Activated naive CD4-positive, alpha-beta T cell treated with Interleukin-2 at 50 U/mL for 16 hours (primary cell): Measurements from ENCODE around the gene ZNF862.
"Not testable (repeated sequence)": the region's sequence is repeated elsewhere in the genome, so short reads cannot be mapped to it uniquely, and the experiment has no call there.

Source experiments
- DNase-seq: peaks from one replicate; pipeline ENCODE4 v3.0.0-alpha.2; 2020

Gene ZNF862

GRCh38 chr7:149825567-149826343 lies 12.4 kb upstream of the ZNF862 start:
- no peak for DNase-seq

DNA sequence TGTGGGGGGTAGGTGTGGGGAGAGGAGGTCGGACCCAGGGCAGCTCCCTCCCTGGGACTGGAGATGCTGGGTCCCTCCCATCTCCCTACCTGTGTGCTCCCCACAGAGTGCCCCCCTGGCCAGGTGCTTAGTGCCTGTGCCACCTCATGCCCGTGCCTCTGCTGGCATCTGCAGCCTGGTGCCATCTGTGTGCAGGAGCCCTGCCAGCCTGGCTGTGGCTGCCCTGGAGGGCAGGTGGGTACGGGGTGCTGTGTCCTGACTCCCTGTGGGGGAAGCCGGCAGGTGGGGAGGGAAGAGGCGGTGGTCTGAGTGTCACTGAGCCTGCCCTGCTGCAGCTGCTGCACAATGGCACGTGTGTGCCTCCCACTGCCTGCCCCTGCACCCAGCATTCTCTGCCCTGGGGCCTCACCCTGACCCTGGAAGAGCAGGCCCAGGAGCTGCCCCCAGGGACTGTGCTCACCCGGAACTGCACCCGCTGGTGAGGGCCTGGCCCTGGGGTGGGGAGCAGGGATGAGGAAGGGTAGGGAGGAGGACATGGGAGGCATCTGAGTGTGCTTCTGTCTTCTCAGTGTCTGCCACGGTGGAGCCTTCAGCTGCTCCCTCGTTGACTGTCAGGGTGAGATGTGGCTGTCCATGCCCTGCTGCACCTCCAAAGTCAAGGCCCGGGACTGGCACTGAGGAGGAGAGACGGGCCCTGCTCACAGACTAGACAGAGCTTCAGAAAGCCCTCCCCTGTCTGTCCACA lies 11.7 kb upstream of the ZNF862 start:
- DNase-seq, result no peak

DNA sequence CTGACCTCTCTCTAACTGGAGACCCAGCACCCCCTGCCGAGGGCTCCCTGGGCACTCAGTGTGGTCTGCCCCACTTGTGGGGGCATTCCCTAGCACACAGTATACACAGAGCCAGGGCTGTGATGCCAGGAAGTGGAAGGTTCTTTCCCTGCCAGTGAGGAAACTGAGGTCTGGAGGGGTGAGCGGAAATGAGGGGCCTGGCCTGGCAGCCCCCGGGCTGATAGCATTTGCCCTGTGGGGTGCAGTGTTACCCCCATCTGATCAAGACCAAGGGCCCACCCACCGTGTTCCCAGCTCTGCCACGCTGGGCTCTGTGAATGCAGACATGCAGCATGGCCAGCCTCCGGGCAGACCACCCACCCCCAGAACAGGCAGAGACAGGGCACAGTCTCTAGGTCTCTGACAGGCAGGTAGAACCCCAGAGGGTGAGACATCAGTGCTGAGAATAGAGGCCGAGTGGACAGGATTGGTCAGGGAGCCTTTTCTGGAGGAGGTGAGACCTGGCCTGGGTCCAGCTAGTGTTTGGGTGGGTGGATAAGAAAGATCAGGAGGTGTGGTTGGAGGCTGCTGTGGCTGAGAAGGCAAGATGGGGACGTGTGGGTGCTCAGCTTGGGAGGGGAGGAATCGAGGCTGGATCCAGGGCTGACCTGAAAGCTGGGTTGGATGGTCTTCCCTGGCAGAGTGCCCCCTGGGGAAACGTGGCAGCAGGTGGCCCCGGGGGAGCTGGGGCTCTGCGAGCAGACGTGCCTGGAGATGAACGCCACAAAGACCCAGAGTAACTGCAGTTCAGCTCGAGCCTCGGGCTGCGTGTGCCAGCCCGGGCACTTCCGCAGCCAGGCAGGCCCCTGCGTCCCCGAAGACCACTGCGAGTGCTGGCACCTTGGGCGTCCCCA lies 10.8 kb upstream of the ZNF862 start:
- no peak for DNase-seq

- no peak for DNase-seq
Observed at GRCh38 chr7:149828357-149829309, 9.5 kb upstream of the ZNF862 start.

DNA sequence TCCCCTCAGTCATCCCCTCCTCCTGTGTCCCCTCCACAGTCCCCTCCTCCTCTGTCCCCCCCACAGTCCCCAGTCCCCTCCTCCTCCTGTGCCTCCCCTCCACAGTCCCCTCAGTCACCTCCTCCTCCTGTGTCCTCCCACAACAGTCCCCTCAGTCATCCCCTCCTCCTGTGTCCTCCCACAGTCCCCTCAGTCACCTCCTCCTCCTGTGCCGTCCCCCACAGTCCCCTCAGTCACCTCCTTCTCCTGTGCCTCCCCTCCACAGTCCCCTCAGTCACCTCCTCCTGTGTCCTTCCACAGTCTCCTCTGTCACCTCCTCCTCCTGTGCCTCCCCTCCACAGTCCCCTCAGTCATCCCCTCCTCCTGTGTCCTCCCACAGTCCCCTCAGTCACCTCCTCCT lies 7.6 kb upstream of the ZNF862 start:
- DNase-seq, result not testable (repeated sequence)

DNA sequence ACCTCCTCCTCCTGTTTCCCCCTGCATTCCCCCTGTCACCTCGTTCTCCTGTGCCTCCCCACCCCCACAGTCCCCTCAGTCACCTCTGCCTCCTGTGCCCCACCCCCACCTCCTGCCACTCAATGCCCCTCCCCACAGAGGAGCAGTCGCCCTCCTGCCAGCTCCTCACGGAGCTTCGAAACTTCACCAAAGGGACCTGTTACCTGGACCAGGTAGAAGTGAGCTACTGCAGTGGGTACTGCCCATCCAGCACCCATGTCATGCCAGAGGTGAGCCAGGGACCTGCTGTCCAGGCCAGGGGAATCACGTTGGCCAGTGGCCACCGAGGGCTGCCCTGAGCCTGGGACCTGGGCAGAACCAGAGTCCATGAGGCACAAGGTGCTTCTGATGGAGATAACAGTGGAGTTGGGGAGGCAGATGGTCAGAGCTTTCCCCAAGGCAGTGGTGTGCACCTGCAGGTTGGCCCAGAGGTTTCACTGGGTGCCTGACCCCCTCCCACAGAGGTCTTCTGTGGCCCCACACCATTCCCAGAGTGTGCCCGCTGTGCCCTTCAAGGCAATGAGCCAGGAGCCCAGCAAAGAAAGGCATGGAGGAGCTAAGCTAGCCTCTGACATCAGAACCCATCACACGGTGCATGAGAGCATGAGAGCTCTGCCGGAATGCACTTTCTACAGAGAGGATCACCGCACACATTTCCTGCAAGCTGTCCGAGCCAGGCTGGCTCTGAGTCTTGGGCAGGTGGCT lies 7.0 kb upstream of the ZNF862 start:
- DNase-seq, result no peak

GRCh38 chr7:149831741-149832219 lies 6.4 kb upstream of the ZNF862 start:
- no peak for DNase-seq

DNA sequence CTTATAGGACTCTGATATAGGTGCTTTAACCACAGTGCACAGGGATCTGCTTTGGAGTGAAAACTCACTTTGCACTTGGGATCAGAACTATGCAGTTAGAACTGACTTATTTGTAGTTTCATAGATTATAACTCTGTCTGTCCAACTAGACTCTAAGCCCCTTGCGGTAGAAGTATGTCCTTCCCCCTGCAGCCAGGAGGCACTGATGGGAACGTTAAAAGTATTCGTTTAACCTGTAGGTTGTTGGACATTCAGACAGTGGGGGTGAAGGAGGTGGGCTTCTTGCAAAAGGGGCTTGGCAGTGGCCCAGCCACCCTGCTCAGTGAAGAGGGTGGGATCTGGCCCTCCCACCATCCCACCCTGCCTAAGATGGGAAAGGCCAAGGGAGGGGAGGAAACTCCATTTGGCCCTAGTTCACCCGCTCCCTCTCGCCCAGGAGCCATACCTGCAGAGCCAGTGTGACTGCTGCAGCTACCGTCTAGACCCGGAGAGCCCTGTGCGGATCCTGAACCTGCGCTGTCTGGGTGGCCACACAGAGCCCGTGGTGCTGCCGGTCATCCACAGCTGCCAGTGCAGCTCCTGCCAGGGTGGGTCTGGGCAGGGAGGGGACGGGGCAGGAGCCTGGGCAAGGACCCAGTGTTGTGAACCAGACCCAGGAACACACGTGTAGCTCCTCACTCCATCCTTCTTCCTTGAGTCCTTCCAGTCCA lies 5.7 kb upstream of the ZNF862 start:
- DNase-seq, result no peak

DNA sequence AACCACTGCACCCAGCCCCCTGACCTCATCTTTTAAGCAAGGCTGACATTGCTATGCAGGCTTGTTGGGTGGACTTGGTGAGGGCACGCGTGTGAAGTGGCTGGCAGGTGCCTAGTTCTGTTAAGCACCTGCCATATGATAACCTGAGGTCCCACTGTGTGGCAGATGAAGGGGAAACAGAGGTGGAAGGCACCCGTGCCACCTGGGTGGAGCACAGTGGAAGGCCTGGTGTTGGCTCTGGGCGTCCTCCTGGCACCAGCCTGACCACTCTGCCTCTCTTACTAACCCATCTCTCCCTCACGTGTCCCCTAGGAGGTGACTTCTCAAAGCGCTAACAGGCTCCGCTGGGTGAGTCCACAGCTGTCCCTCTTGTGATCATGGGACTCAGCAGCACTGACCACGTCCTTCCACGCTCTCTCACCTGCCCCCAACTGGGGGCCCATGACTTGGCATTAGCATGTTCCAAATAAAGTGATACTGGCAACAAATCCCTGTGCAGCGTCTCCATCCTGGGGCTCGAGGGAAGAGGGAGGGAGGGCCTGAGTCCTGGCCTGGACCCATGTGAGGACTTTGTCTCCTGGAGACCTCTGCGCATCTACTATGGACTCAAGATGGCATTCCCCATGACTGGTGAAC lies 4.6 kb upstream of the ZNF862 start:
- no peak for DNase-seq

DNA sequence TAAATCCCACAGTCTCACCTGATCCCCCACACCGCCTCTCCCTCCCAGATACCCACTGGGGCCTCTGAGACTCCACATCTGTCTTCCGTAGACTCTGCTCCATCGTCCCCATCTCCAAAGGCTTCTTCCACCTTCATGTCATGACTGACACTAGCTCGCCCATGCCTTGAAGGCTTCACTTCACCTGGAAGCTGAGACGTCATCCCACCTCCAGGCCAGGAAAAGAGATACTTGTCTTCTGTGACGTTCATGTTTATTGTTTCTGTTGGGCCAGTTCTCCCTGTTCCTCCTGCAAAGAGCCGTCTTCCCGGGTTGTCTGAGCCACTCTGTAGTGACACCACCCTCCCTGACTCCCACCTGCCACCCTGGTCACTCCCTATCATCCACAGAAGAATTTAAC lies 3.6 kb upstream of the ZNF862 start:
- DNase-seq, result no peak

GRCh38 chr7:149836434-149836833 lies 1.7 kb upstream of the ZNF862 start:
- no peak for DNase-seq

DNA sequence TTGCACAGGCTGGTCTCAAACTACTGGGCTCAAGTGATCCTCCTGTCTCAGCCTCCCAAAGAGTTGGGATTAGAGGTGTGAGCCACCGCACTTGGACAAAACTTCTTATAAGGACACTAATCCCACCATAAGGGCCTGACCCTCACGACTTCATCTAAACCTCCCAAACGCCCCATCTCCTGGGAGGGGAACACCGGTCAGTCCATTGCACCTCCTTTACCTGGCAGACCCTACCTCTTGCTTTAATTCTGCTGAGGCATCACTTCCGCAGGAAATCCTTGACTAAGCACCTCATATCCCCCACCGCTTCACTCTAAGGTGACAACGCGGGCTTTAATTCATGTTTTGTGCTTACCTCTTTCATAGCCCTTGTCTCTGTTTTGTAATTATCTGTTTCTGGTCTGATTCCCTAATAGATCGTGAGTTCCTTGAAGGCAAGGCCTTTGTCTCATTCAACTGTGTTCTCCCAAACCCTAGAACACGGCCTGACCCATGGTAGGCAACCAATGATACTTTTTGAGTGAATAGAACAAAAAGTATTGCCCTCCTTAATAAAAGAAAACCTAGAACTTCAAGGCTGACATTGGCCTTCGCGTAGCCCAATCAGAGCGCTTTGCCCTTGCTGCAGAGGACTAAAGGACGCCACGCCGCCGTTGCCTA lies 481 bp upstream of the ZNF862 start:
- DNase-seq, result no peak

GRCh38 chr7:149838992-149839408 lies 825 bp downstream of the ZNF862 start:
- DNase-seq, result no peak

DNA sequence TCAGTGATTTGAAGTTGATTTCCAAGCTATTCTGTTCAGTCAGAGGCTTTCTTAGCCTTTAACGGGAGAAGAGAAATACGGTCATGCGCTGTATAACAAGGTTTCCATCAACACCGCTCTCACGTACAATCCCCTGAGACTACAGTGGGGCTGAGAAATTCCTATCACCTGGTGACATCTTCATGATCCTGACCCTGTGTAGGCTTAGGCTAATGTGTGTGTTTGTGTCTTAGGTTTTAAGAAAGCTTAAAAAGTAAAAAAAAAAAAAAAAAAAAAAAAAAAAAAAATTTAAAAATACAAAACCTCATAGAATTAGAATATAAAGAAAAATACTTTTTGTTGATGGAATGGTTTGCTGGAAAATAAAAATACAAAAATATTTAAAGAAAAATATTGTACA lies 1.8 kb downstream of the ZNF862 start:
- no peak for DNase-seq

DNA sequence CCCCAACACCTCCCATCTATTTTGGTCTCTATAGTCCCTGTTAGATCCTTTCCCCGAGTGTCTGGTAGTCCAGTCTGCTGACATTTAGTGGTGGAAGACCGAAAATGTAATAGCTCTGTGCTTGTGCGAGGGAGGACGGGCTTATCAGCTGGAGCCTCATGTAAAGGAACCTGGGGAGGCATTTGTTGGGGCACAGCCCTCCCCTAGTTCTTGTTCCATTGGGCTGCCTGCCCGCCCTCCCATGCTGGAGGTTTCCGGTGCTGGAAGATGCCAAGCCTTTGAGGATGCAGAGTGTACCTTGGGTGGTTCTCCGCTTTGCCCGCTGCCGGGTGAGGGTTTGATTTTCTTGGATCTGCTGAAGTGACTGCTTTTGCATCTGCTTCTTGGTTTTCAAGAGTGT lies 5.4 kb downstream of the ZNF862 start:
- no peak for DNase-seq

DNA sequence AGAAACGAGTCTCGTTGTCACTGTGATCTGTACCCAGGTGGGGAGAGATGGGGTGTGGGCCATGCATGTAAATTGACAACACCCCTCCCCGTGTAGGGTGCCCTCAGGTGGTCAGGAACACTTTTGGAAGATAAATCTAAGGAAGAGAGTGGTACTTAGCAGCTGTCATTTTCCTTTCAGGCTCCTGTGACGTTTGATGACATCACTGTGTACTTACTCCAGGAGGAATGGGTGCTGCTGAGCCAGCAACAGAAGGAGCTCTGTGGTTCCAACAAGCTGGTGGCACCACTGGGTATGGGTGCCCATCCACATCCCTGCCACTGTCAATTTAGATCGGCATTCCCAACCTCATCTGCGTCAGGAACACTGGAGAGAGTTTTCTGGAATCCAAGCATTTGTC lies 6.3 kb downstream of the ZNF862 start:
- no peak for DNase-seq

DNA sequence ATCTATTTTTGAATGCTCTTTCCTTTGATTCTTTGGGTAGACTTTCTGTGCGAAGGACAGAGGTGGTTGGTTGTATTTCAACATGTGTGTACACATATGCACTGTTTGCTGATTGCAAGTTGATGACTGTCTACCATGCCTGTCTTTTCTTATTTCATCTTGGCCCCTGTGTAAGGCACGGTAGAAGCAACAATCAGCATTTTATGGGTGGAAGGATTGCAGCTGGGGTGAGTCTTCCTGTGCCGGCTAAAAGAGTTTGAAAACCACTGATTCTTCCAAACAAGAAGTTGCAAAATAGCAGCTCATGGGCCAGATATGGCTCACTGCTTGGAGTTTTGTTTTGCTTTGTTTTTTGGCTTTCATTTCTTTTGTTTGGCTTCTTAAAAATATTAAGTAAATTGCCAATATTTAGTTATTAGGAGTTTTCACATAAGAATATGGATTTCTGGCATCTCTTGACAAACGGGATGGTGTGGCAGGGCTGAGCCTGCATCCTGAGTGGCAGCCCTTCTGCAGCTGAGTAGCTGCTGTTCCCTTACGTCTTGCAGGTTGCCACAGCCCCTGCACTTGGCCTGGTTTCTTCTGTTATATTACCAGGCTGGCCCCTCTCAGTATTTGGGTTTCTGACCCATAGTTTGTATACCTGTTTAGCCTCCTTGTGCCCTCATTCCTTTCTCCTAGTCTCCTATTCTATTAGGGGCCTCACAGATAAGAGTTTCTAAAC lies 7.2 kb downstream of the ZNF862 start:
- no peak for DNase-seq

- no peak for DNase-seq
Observed at GRCh38 chr7:149846021-149846420, 7.8 kb downstream of the ZNF862 start.
